CD8-positive, alpha-beta memory T cell (primary cell): ENCODE measurements around the gene RAD51B. TPM values are rescaled to one million over a fixed set of nuclear protein-coding genes. Genes with fewer than 3 reads are reported as not detected.

Source experiments
- CTCF ChIA-PET: fragments of 350-600 bp; sonication (Branson Sonifier 250); formaldehyde crosslinking; loops from one replicate; lab custom pipeline; 2021; ENCODE audit warnings: antibody characterized with exemption; lab: Charles Lee
- POLR2A ChIA-PET: fragments of 350-600 bp; sonication (Branson Sonifier 250); formaldehyde crosslinking; loops from one replicate; lab custom pipeline; 2021; ENCODE audit warnings: antibody characterized with exemption; lab: Charles Lee
- DNase-seq, 5 donors: peaks; one replicate each; pipeline versions ENCODE4 v3.0.0 to v3.0.0-alpha.2; 2020 to 2022; ENCODE audit warnings: mixed read lengths in 1 of 5
- H3K27ac ChIP-seq: one replicate; pipeline ENCODE4 v1.7.0; 2013; ENCODE audit warnings: low read depth, mild to moderate bottlenecking, low read length, moderate library complexity
- H3K27me3 ChIP-seq: 2 replicates; pipeline ENCODE4 v1.7.0; 2013; ENCODE audit warnings: low read length, mild to moderate bottlenecking; ENCODE audit not compliant: insufficient read depth, poor library complexity, severe bottlenecking
- H3K36me3 ChIP-seq: 2 replicates; pipeline ENCODE4 v1.7.0; 2013; ENCODE audit warnings: mild to moderate bottlenecking, low read length, moderate library complexity; ENCODE audit not compliant: insufficient read depth
- H3K4me1 ChIP-seq: 2 replicates; pipeline ENCODE4 v1.7.0; 2013; ENCODE audit warnings: mild to moderate bottlenecking, low read length, moderate library complexity; ENCODE audit not compliant: insufficient read depth
- H3K4me3 ChIP-seq: 2 replicates; pipeline ENCODE4 v1.7.0; 2013; ENCODE audit warnings: mild to moderate bottlenecking, low read length
- H3K9me3 ChIP-seq: 2 replicates; pipeline ENCODE4 v1.7.0; 2013; ENCODE audit warnings: mild to moderate bottlenecking, low read length
- H3K27ac Mint-ChIP-seq, 8 donors: one replicate each; pipeline ENCODE4 v1.8.0; 2020 to 2021; ENCODE audit warnings: mixed read lengths in 8 of 8, mild to moderate bottlenecking in 6 of 8, inconsistent platforms in 3 of 8, moderate library complexity in 3 of 8
- H3K27me3 Mint-ChIP-seq, 2 donors: one replicate each; pipeline ENCODE4 v1.8.0; 2020 to 2021; ENCODE audit warnings: mixed read lengths in 2 of 2, mild to moderate bottlenecking in 1 of 2, moderate library complexity in 1 of 2
- H3K36me3 Mint-ChIP-seq, 3 donors: one replicate each; pipeline ENCODE4 v1.8.0; 2020 to 2021; ENCODE audit warnings: mixed read lengths in 3 of 3, inconsistent platforms in 1 of 3, mild to moderate bottlenecking in 1 of 3
- H3K4me1 Mint-ChIP-seq, 3 donors: one replicate each; pipeline ENCODE4 v1.8.0; 2020 to 2021; ENCODE audit warnings: mixed read lengths in 3 of 3, inconsistent platforms in 1 of 3, mild to moderate bottlenecking in 1 of 3
- H3K4me3 Mint-ChIP-seq, 7 donors: one replicate each; pipeline ENCODE4 v1.8.0; 2020 to 2021; ENCODE audit warnings: mixed read lengths in 7 of 7, mild to moderate bottlenecking in 6 of 7, moderate library complexity in 4 of 7, inconsistent platforms in 2 of 7
- H3K9me3 Mint-ChIP-seq, 5 donors: one replicate each; pipeline ENCODE4 v1.8.0; 2020 to 2022; ENCODE audit warnings: mixed read lengths in 5 of 5, mild to moderate bottlenecking in 3 of 5, moderate library complexity in 2 of 5, inconsistent platforms in 1 of 5
- polyA plus RNA-seq: library from polyadenylated mRNA; unstranded; fragments of 300-500 nt; fragmentation: Illumina TruSeq; gene quantifications from one replicate; pipeline ENCODE4 v1.2.3, GENCODE V29; 2021
- total RNA-seq, 2 experiments: library from RNA; stranded (reverse); gene quantifications; one replicate each; pipeline ENCODE4 v1.2.3, GENCODE V29; 2021

Gene RAD51B
- total and polyA plus RNA-seq, 3 experiments from 2014 or later, result 15.7 to 22.9 (median 17.4) TPM

DNA sequence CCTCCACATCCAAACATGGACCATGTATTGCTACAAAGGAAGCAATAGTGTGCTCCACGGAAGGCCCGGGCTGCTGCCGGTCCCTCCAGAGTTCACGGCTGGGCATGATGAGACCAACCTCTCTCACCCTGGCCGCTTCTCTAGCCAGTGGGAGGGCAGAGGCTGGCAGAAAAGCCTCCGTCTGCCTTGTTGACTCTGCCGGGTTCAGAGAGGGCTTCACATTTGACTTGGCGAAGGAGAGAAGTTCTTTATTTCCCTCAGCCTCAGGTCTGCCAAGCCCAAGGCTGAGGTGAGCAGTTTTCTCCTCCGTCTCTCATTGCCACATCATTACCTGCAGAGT lies 743.3 kb downstream of the RAD51B start:
- H3K4me1 Mint-ChIP-seq, result peaks cover 19 to 28% (median 22%) of the 10 kb centered on the region in 3 donors
- H3K36me3 ChIP-seq, result no peaks in the 10 kb centered on the region
- peak overlapping the region in 4 of 8 donors; percentile 33 to 94 (median 65) for H3K27ac Mint-ChIP-seq
- no peak overlapping the region for H3K27ac ChIP-seq
- DNase-seq, result no peak
- H3K4me3 Mint-ChIP-seq, result peak overlapping the region in 1 of 7 donors; percentile 46
- peaks cover 0 to 6% (median 0%) of the 10 kb centered on the region in 3 donors for H3K36me3 Mint-ChIP-seq
- POLR2A ChIA-PET, result no interaction called here
- CTCF ChIA-PET, result no interaction called here
- no peaks in the 10 kb centered on the region for H3K9me3 ChIP-seq
- peaks cover 17% of the 10 kb centered on the region for H3K4me1 ChIP-seq
- no peak overlapping the region for H3K4me3 ChIP-seq
- H3K27me3 Mint-ChIP-seq, result no peaks in the 10 kb centered on the region
- H3K9me3 Mint-ChIP-seq, result no peaks in the 10 kb centered on the region
- no peaks in the 10 kb centered on the region for H3K27me3 ChIP-seq

DNA sequence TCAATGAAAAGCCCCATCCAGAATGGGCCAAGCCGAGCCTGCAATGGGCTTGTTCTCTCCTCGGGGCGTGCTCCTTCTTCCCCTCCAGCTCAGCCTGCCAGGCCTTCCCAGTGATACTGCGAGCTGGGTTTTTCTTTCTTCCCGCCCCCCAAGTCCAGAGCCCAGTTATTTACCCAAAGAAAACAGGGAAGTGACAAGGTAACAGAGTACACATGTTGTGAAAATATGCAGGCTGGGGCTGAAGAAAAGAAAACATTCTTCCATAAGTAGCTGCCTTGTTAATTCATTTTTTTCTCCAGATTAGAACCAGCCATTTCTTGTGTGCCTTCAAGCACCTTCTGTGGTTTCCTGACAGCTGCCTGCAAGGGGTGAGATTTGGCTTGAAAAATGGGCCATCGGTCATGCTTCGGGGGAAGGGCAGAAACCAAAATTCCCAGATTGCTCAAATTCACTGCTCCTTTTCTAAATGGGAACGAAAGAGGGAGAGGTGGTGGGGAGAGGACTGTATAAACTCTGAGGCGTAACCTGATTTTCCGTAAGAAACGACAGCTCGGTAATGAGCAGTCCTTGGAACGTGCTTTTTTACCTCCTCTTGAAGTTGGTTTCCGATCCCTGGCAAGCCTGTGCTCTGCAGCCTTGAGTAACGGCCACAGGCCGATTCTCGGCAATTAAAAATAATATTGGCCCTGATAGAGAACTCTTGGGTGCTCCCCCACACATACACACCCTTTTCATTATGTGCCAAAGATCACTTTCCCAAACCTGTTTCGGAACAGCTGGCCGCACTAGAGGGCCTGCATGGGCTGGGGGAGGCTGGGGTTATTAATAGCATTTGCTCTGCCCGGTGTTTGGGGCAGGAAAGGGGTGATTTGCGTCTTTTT lies 743.9 kb downstream of the RAD51B start:
- Histone ChIP-seq H3K4me1 (peaks cover 17% of the 10 kb centered on the region), H3K27ac (no peak overlapping the region), H3K27me3 (no peaks in the 10 kb centered on the region), H3K36me3 (no peaks in the 10 kb centered on the region), H3K4me3 (no peak overlapping the region), H3K9me3 (no peaks in the 10 kb centered on the region)
- Mint-ChIP-seq H3K4me3 (peak overlapping the region in 1 of 7 donors; percentile 46), H3K9me3 (no peaks in the 10 kb centered on the region), H3K36me3 (peaks cover 0 to 7% (median 0%) of the 10 kb centered on the region in 3 donors), H3K4me1 (peaks cover 19 to 28% (median 22%) of the 10 kb centered on the region in 3 donors), H3K27ac (peak overlapping the region in 4 of 8 donors; percentile 33 to 94 (median 65)), H3K27me3 (no peaks in the 10 kb centered on the region)
- CTCF ChIA-PET, result no interaction called here
- peak in 1 of 5 donors; percentile 6 for DNase-seq
- POLR2A ChIA-PET, result no interaction called here

DNA sequence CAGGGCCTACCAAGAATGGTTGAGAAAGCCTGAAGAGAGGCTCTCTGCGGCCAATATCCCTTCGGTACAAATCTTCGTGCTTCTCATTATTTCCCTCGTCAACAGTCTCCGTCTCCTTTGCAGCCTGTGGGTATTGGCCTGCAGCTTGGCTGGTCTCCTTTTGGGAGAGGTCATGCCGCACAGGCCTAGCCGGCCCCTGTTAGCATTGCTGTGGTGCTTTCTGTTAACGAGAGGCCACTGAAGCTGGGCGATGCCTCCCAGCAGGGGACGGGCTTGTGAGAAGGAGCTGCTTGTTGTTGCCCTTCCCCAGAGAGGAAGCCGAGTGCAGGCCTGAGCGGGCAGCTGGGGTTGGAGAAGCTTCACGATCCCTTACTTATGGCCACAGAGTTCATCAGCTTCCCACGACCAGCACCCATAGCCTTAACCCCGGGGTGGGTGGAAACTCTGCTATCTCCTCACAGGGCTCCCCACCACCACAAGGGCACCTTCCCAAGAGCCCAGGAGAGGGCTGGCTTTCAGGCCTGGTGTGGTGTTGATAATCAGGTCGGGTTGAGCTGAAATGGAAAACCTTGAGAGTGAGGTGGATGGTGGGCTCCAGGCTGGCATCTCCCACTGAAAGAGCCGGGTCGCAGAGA lies 744.7 kb downstream of the RAD51B start:
- no peaks in the 10 kb centered on the region for H3K27me3 ChIP-seq
- H3K9me3 Mint-ChIP-seq, result no peaks in the 10 kb centered on the region

DNA sequence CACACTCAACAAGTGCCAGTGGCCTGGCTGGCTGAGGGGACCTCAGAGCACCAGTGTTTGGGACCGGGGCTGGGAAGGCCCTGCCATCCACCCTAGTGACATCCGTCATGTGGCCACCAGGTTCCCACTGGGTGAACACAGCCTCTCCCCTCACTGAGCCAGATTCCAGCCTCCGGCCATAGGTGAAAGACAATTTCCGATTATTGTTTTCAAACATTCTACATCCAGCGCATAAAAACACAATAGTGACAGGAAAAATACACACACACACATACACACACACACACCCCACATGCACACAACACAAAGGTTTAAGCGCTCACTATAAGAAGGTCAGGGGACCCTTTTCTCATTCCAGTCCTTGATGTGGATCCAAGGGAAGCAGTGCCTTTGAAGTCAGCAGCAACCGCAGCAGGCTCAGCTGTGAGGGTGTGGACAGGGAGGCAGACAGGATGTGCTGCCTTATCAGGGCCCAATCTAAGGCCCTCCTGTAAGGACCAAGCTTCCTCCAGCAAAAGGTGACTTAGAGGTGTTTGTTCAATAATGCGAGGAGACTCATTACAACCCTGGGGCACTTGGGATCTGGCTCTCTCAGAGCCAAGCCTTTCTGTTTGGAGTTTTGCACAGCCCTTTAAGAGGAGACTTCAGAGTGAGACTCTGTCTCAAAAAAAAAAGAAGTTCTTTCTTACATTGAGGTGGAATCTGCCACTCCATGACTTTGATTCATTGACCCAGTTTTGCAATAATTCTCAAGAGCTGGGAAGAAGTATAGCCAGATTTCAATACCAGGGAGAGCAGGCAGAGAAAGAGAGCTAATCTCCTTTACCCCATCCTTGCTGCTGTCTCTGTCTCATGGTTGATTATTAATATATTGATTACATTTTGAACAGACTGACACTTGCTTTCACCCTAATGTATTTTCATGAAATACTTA lies 745.5 kb downstream of the RAD51B start:
- Mint-ChIP-seq H3K4me1 (peaks cover 19 to 28% (median 22%) of the 10 kb centered on the region in 3 donors), H3K36me3 (peaks cover 0 to 7% (median 0%) of the 10 kb centered on the region in 3 donors), H3K27me3 (no peaks in the 10 kb centered on the region), H3K9me3 (no peaks in the 10 kb centered on the region), H3K27ac (peak overlapping the region in 3 of 8 donors; percentile 35 to 81 (median 71)), H3K4me3 (peak overlapping the region in 1 of 7 donors; percentile 41)
- Histone ChIP-seq H3K27me3 (no peaks in the 10 kb centered on the region), H3K9me3 (no peaks in the 10 kb centered on the region), H3K4me3 (no peak overlapping the region), H3K27ac (no peak overlapping the region), H3K36me3 (no peaks in the 10 kb centered on the region), H3K4me1 (peaks cover 17% of the 10 kb centered on the region)
- ChIA-PET POLR2A (no interaction called here), CTCF (interaction anchor here (0.5 to 1.4 kb wide), 2 partner anchors 251 to 306 kb away, joined by 3 read pairs; no protein-coding TSS in a partner anchor)
- peak in 1 of 5 donors; percentile 19 for DNase-seq

More for the DNA sequence above, 744.7 kb downstream of the RAD51B start:
- Histone ChIP-seq H3K36me3 (no peaks in the 10 kb centered on the region), H3K9me3 (no peaks in the 10 kb centered on the region), H3K27ac (no peak overlapping the region), H3K4me3 (no peak overlapping the region), H3K4me1 (peaks cover 17% of the 10 kb centered on the region)
- CTCF ChIA-PET, result no interaction called here
- H3K27ac Mint-ChIP-seq, result peak overlapping the region in 2 of 8 donors; percentile 73 to 81
- DNase-seq, result no peak
- H3K27me3 Mint-ChIP-seq, result no peaks in the 10 kb centered on the region
- peaks cover 19 to 28% (median 22%) of the 10 kb centered on the region in 3 donors for H3K4me1 Mint-ChIP-seq
- peaks cover 0 to 7% (median 0%) of the 10 kb centered on the region in 3 donors for H3K36me3 Mint-ChIP-seq
- no peak overlapping the region for H3K4me3 Mint-ChIP-seq
- POLR2A ChIA-PET, result no interaction called here

DNA sequence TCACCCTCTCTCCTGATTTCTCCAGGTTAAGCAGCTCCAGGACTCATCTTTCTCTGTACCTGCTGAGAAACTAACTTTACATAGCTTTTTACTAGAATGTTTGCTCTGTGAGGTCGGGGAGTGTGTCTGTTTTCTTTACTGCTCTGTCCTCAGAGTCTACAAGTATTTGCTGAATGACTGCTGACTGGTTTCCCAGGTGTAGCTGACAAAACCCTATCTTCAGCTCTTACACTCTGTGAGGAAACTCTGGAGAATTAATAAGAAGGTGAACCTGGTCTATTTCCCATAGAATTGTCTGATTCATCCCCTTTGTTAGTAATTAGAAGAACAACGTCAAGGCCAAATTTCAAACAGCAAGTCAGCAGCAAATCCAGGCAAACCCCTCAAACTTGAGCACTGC lies 746.5 kb downstream of the RAD51B start:
- CTCF ChIA-PET, result interaction anchor here (1.4 kb wide), 1 partner anchor 307 kb away, joined by 3 read pairs; no protein-coding TSS in a partner anchor
- H3K4me1 ChIP-seq, result peaks cover 17% of the 10 kb centered on the region
- no peak overlapping the region for H3K27ac ChIP-seq
- no peaks in the 10 kb centered on the region for H3K9me3 ChIP-seq
- H3K36me3 ChIP-seq, result no peaks in the 10 kb centered on the region
- Mint-ChIP-seq H3K9me3 (no peaks in the 10 kb centered on the region), H3K4me3 (no peak overlapping the region), H3K36me3 (peaks cover 0 to 7% (median 0%) of the 10 kb centered on the region in 3 donors), H3K27me3 (no peaks in the 10 kb centered on the region), H3K4me1 (peaks cover 19 to 28% (median 22%) of the 10 kb centered on the region in 3 donors), H3K27ac (peak overlapping the region in 2 of 8 donors; percentile 2 to 42)
- no peak for DNase-seq
- H3K4me3 ChIP-seq, result no peak overlapping the region
- POLR2A ChIA-PET, result no interaction called here
- H3K27me3 ChIP-seq, result no peaks in the 10 kb centered on the region

DNA sequence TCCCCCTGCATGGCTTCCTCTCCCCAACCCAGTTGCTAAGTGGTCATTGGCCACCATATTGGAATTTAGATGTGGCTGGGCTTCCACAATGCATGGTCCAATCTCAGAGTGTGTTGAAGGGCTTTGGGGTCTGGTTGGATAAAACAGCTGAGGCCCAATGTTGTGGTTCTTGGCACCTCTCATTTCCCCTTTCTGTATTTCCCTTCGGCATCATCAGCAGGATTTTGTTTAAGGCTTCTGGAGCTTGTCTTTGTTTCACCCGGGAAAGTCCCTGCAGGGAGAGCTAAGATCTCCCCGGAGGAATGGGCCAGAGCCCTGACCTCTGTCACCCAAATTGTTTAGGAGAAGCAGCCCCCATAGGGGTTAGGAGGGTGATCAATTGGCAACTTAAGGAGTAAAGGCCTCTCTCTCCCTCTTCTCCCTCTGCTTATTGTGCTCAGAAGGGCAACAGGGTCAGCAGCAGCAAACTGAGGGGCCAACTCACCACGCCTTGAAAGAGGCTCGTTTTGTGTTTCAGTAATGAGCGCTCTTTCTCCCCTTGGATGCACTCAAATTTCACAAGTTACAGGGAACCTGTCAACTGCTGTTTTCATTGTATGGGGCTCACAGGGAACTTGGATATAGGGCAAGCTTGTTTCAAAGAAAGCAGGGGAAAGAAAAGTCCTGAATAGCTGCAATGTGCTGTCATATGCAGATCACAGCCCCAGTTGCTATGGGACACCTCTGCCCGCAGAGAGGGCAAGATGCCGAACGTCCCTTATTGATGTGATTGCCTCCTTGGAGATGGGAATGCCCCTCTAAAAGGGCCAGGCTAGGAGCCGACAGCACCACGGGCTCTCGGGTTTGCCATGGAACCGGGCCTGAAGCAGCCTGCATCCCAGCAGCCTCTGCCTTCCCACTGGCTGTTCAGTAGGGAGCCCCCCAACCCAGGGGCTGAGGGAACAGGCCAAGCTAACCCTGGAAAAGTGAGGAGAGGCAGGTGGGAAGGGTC lies 749.6 kb downstream of the RAD51B start:
- Histone ChIP-seq H3K27me3 (no peaks in the 10 kb centered on the region), H3K9me3 (no peaks in the 10 kb centered on the region), H3K4me1 (peaks cover 12% of the 10 kb centered on the region), H3K4me3 (no peak overlapping the region), H3K27ac (no peak overlapping the region), H3K36me3 (no peaks in the 10 kb centered on the region)
- peaks cover 13 to 16% (median 14%) of the 10 kb centered on the region in 3 donors for H3K4me1 Mint-ChIP-seq
- CTCF ChIA-PET, result no interaction called here
- POLR2A ChIA-PET, result no interaction called here
- no peak overlapping the region for H3K27ac Mint-ChIP-seq
- peaks cover 0 to 7% (median 0%) of the 10 kb centered on the region in 3 donors for H3K36me3 Mint-ChIP-seq
- H3K9me3 Mint-ChIP-seq, result no peaks in the 10 kb centered on the region
- no peak for DNase-seq
- H3K4me3 Mint-ChIP-seq, result no peak overlapping the region
- H3K27me3 Mint-ChIP-seq, result no peaks in the 10 kb centered on the region

DNA sequence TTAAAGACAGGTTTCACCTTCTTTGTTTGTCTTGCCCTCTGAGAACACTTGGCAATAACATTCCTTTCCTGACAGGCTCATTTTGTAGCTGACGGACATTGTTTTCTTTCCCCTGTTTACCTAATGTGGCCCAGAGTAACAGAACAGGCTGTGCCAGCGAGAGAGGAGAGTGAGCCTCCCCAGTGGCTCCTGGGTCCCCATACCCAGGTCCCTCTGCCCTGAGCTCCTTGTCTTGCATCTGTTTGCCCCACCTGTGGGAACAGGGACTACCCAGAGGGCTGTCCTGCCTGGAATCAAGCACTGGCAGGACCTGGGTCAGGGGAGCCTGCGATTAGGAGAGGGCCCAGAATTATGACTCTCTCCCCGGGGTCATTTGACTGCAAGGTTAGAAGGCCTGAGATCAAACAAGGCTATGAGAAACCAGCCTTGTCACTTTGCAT lies 750.4 kb downstream of the RAD51B start:
- no peak overlapping the region for H3K4me3 Mint-ChIP-seq
- peaks cover 6% of the 10 kb centered on the region for H3K4me1 ChIP-seq
- no peaks in the 10 kb centered on the region for H3K27me3 ChIP-seq
- no peak overlapping the region for H3K27ac ChIP-seq
- H3K4me1 Mint-ChIP-seq, result peaks cover 8 to 11% (median 10%) of the 10 kb centered on the region in 3 donors
- H3K27me3 Mint-ChIP-seq, result no peaks in the 10 kb centered on the region
- CTCF ChIA-PET, result no interaction called here
- H3K27ac Mint-ChIP-seq, result no peak overlapping the region
- POLR2A ChIA-PET, result no interaction called here
- H3K9me3 ChIP-seq, result no peaks in the 10 kb centered on the region
- peaks cover 0 to 7% (median 0%) of the 10 kb centered on the region in 3 donors for H3K36me3 Mint-ChIP-seq
- H3K4me3 ChIP-seq, result no peak overlapping the region
- H3K36me3 ChIP-seq, result no peaks in the 10 kb centered on the region
- H3K9me3 Mint-ChIP-seq, result no peaks in the 10 kb centered on the region
- no peak for DNase-seq
